Activated T-cell treated with anti-CD3 and anti-CD28 coated beads, Interleukin-2, amount 50 U/mL, for 4 hours (primary cell): ENCODE results near the gene BTBD9. TPM values are rescaled to one million over a fixed set of nuclear protein-coding genes. Genes with fewer than 3 reads are reported as not detected.

Source experiments
- ATAC-seq, 2 donors: fragments of 200-7000 bp; cut with Tn5 transposase; one replicate each; pipeline ENCODE4 v1.10.0; 2021
- DNase-seq: peaks from one replicate; pipeline ENCODE4 v3.0.0-alpha.2; 2020
- H3K27me3 Mint-ChIP-seq: one replicate; pipeline ENCODE4 v1.8.0; 2021; ENCODE audit warnings: low read depth, mixed read lengths
- H3K36me3 Mint-ChIP-seq: one replicate; pipeline ENCODE4 v1.8.0; 2022; ENCODE audit warnings: mixed read lengths; ENCODE audit not compliant: insufficient read depth
- H3K4me1 Mint-ChIP-seq: one replicate; pipeline ENCODE4 v1.8.0; 2021; ENCODE audit warnings: low read depth, mixed read lengths
- H3K4me3 Mint-ChIP-seq: one replicate; pipeline ENCODE4 v1.8.0; 2021; ENCODE audit warnings: mild to moderate bottlenecking, moderate library complexity, mixed read lengths
- H3K9me3 Mint-ChIP-seq: one replicate; pipeline ENCODE4 v1.8.0; 2021; ENCODE audit warnings: mixed read lengths
- total RNA-seq, 3 donors: library from RNA; stranded (reverse); gene quantifications; one replicate each; pipeline ENCODE4 v1.2.1, GENCODE V29; 2021

The BTBD9 gene
- total RNA-seq, 3 donors from 2014 or later, result 13.1 to 22.9 (median 15.5) TPM

DNA sequence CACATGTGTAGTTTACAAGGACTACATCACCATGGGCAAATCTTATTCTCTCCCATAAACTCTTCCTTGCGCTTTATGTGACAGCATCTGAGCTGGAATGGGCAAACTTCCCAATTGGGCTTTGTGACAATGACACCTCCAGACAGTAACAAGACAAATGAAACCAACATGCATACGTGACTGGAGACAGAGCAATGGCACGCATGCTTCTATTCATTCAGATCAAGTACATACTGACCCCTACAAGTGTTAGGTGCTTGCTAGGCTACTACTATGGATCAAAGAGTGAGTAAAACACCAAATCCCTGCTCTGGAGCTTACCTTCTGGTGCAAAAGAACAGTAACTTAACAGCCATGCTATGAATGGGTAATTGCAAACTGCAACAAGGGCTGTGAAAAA, 394.9 kb downstream of the BTBD9 start:
- peaks cover 38% of the 10 kb centered on the region for H3K36me3 Mint-ChIP-seq
- no peak for ATAC-seq
- DNase-seq, result no peak
- no peaks in the 10 kb centered on the region for H3K9me3 Mint-ChIP-seq
- H3K27me3 Mint-ChIP-seq, result no peaks in the 10 kb centered on the region
- no peaks in the 10 kb centered on the region for H3K4me1 Mint-ChIP-seq
- H3K4me3 Mint-ChIP-seq, result no peak overlapping the region

DNA sequence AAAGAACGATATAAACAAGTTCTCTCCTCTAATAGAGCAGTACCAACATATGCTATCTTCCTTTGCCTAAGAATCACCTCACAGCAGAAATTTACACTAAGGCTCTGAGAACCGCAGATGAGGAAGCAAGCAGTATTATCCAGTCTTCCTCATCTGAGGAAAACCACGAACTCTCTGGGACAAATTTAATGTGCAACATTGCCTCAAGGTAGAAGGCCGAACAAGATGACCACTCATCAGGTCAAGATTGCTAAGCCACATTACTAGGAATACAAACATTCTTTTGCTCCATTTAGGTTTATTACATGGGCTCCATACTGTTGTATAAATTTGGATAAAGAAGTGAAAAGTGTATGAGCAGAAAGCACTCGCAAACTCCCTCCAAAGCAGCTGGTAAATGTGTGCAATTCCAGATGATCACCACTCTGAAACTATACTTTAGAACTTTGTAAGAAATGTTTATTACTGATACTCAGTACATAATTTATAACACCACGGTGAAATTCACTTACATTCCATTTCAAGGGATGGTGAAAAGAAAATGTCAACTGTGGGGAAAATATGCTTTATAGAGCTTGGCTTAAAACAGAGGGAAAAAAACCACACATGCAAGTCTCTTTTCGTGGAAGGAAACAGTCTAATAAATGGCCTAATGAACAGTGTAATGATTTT, 398.4 kb downstream of the BTBD9 start:
- Mint-ChIP-seq H3K4me3 (no peak overlapping the region), H3K4me1 (no peaks in the 10 kb centered on the region), H3K36me3 (peaks cover 21% of the 10 kb centered on the region), H3K27me3 (no peaks in the 10 kb centered on the region), H3K9me3 (no peaks in the 10 kb centered on the region)
- no peak for ATAC-seq
- DNase-seq, result no peak

DNA sequence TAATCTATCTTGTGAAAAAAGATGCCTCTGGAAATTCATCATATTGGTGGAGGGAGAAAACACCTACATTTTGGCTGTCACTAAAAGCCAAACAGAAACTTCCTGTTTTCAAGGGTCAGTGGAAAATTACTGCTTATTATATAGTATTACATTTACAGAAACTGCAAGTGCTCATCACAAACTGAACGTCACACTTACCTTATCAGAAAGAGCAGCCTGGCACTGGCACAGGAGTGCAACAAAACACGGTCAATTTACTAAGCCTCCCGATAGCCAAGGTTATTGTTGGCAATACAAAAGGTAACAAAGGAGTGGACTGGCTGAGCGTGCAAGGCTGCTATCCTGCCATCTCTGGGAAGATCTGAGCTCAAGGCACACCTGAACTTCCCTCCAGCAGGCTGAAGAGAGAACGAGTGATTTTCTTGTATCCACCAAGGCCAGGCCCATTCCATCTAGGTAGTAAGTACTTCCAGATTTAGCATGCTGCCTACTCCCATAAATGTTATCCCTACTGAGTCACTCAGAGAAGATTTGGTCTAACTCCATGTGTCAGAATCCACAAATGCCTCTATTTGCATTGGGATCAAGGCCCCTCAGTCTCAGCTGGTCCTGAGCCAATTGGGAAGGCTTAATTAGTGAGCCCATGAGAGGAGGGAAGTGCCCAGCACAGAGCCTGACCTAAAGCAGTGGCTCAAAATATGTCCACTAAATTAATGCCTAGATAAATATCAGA, 399.8 kb downstream of the BTBD9 start:
- H3K9me3 Mint-ChIP-seq, result no peaks in the 10 kb centered on the region
- no peaks in the 10 kb centered on the region for H3K4me1 Mint-ChIP-seq

DNA sequence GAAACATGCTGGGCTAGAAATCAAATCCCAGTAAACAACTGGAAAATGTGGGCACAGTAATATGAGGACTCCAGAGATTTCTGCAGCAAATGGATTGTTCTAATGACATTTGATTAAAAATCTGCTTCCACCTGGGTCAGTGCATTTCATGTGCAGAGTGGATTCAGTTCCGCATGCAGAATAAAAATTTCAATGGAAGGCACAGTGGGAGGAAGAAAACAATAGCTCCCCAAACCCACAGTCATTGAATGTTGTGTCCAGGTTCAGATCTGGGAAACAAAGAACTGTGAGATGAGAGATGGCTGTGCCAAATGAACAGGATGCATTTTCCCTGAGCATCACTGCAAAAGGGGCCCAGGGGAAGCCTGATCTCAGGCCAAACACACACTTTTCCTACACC, 403.1 kb downstream of the BTBD9 start:
- no peak for DNase-seq
- Mint-ChIP-seq H3K9me3 (no peaks in the 10 kb centered on the region), H3K27me3 (no peaks in the 10 kb centered on the region), H3K4me3 (no peak overlapping the region), H3K36me3 (no peaks in the 10 kb centered on the region), H3K4me1 (no peaks in the 10 kb centered on the region)
- ATAC-seq, result no peak

More for the DNA sequence above, 399.8 kb downstream of the BTBD9 start:
- no peak overlapping the region for H3K4me3 Mint-ChIP-seq
- H3K27me3 Mint-ChIP-seq, result no peaks in the 10 kb centered on the region
- peaks cover 14% of the 10 kb centered on the region for H3K36me3 Mint-ChIP-seq
- DNase-seq (no peak), ATAC-seq (no peak)

DNA sequence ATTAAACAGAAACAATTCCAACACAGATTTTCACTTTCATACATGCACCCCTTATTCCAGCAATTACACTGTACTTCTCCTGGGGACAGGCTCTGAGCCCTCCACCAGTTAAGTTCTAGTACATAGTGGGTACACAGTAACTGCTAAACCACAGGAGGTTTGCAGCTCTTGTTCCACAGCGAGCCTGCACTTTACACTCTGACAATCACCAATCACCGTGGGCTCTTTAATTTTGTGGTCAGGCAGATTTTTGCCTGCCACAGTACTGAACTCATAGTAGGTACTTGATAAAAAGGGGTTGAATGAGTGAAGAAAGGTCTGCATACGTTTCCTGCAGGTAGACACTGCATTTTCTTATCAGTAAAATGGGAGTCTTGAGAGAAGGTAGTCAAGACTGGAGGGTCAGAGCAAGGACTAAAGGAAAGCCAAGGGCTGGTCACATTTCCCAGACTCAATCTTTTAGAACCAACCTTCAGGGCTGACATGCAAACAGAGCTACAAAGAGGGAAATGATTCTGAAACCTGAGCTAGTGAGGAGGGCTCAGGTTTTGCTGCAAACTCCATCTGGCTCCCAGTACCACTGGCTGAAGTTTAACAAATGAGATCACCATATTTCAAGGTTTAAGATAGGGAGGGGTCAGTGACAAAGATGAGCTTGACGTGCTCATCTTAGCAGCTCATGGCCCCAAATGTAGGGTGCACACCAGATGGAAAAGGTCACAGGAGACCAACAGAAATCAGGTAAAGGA, 404.6 kb downstream of the BTBD9 start:
- Mint-ChIP-seq H3K27me3 (no peaks in the 10 kb centered on the region), H3K4me3 (no peak overlapping the region), H3K36me3 (no peaks in the 10 kb centered on the region), H3K9me3 (no peaks in the 10 kb centered on the region), H3K4me1 (no peaks in the 10 kb centered on the region)
- DNase-seq (no peak), ATAC-seq (no peak)

DNA sequence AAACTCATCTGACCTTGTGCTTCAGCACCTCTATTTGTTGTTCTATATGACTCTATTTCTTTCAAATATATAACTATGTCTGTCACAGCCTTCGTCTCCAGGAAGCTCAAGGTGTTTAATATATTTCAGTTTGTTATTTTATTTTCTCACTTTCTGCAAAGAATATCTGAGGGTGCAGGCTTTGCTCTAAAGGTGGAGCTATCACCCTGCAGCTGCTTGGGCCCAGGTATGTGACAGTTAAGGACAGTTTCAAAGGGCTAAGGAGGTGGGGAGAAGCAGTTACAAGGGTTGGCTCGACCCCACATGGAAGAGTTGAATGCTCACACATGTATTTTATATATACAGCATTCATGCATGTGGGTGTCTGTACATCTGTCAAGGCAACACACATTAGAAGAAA, 405.6 kb downstream of the BTBD9 start:
- no peak overlapping the region for H3K4me3 Mint-ChIP-seq
- H3K9me3 Mint-ChIP-seq, result no peaks in the 10 kb centered on the region
- no peaks in the 10 kb centered on the region for H3K27me3 Mint-ChIP-seq
- peaks cover 4% of the 10 kb centered on the region for H3K36me3 Mint-ChIP-seq
- no peak for ATAC-seq
- H3K4me1 Mint-ChIP-seq, result no peaks in the 10 kb centered on the region
- DNase-seq, result no peak

DNA sequence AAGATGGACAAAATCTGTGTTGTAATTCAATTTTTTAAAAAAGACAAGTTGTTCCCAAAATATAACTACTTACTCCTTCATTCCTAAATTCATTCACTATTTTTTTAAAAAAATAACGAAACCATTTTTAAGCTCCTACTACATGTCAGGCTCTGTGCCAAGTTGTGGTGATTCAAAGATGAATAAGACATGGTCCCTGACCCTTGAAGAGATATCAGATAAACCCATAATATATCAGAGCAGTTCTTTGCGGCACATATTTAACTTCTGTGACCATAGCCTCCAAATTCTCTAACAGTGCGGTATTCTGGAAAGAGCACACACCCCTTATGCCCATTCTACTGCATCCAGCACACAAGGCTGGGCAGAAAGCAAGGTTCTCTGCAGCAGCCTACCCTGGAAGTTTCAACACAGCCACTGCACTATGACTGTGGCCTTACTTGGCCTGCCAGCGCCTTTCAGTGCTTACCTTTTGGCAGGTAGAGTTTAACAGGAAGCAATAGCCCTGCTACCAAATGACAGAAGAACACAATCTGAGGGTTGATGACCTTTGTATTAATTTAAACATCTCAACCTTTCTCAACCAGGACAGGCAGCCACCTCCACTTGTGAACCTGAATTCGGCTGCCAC, 406.5 kb downstream of the BTBD9 start:
- Mint-ChIP-seq H3K4me1 (no peaks in the 10 kb centered on the region), H3K36me3 (peaks cover 4% of the 10 kb centered on the region), H3K27me3 (no peaks in the 10 kb centered on the region), H3K4me3 (no peak overlapping the region), H3K9me3 (no peaks in the 10 kb centered on the region)
- DNase-seq, result no peak
- ATAC-seq, result no peak

DNA sequence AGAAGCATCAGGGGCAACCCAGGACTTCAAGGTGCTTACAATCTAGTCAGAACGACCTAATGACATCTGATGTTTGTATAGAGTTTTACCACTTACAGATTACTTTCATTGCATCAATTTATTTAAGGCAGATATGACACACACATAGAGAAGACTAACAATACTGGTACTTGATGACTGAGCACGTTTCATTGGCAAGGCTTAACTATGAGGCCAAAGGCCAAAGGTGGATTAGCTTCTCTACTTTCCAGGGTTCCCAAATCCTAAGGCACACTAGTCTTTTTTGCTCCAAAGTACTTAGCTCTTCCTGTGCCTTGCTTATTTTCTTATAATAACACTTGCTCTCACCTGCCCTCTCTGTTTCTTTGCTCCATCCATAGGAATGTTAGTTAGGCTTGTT, 414.0 kb downstream of the BTBD9 start:
- Mint-ChIP-seq H3K27me3 (no peaks in the 10 kb centered on the region), H3K36me3 (peaks cover 10% of the 10 kb centered on the region), H3K4me1 (no peaks in the 10 kb centered on the region), H3K9me3 (no peaks in the 10 kb centered on the region), H3K4me3 (no peak overlapping the region)
- DNase-seq (no peak), ATAC-seq (no peak)

DNA sequence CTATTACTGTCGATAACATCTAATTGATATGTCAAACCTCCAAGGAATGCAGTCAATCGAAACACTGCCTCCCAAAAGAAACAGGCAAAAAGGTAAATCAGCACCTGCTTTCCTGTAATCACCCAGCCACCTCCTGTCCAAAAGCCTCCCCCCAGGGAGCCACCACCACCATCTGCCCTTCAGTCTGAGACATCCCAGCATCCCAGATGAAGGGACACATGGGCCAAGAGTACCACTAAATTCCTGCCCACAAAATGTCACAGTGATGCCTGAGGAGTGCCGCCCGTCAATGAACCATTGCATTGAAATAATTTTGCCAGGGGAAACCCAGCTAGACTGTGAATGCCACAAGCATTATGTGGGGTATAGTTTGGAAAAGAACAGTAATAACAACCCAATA, 418.5 kb downstream of the BTBD9 start:
- H3K9me3 Mint-ChIP-seq, result no peaks in the 10 kb centered on the region
- no peak overlapping the region for H3K4me3 Mint-ChIP-seq
- H3K36me3 Mint-ChIP-seq, result peaks cover 6% of the 10 kb centered on the region
- no peaks in the 10 kb centered on the region for H3K27me3 Mint-ChIP-seq
- H3K4me1 Mint-ChIP-seq, result no peaks in the 10 kb centered on the region
- DNase-seq (no peak), ATAC-seq (no peak)

DNA sequence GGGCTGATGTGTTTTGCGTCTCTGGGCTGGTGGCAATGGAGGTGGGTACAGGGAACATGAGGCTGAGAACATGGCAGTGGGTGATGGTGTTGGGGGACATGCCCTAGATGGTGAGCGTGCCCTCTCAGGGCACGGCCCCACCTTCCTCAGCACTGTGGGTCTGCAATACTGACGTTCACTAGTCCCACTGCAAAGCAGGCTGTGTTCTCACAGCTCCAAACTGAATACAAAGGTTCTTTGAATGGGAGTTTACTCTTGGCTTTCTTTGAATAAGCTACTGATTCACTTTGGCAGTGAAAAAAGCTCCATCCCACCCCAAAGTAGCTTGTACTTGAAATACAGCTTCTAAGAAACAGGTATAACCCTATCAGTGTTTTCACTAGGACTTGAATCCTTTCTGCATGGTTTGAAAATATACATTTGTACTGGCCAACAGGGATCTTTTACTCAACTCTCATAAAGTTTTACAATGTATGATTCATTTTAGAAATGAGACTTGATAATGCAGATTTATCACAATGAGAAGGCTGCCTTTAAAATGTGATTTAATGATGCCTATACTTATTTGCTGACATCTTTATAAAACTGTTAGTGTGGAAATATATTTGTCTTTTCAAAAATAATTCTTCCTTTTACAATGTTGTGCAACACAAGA, 419.5 kb downstream of the BTBD9 start:
- H3K36me3 Mint-ChIP-seq, result peaks cover 6% of the 10 kb centered on the region
- H3K27me3 Mint-ChIP-seq, result no peaks in the 10 kb centered on the region
- H3K4me1 Mint-ChIP-seq, result no peaks in the 10 kb centered on the region
- ATAC-seq (no peak), DNase-seq (no peak)
- no peak overlapping the region for H3K4me3 Mint-ChIP-seq
- no peaks in the 10 kb centered on the region for H3K9me3 Mint-ChIP-seq

DNA sequence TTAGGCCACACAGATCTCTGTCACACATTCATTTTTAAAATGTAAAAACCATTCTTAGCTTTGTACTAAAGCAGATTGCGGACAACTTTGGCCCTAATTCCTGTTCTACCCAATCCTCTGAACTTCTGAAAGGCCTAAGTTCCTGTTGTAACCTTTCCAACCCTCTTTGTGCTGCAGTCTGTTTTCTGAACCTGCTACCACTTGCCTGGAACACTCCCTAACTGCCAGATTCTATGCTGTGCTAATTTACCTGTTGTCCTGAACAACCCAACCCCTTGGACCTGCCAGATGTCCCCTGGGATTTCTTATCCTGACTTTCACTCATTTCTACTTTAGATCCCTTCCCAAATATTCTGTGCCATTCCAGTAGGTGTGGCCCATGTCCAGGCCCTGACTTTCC, 421.5 kb downstream of the BTBD9 start:
- H3K36me3 Mint-ChIP-seq, result peaks cover 9% of the 10 kb centered on the region
- DNase-seq (no peak), ATAC-seq (no peak)
- no peaks in the 10 kb centered on the region for H3K27me3 Mint-ChIP-seq
- H3K4me1 Mint-ChIP-seq, result no peaks in the 10 kb centered on the region
- no peak overlapping the region for H3K4me3 Mint-ChIP-seq
- no peaks in the 10 kb centered on the region for H3K9me3 Mint-ChIP-seq

DNA sequence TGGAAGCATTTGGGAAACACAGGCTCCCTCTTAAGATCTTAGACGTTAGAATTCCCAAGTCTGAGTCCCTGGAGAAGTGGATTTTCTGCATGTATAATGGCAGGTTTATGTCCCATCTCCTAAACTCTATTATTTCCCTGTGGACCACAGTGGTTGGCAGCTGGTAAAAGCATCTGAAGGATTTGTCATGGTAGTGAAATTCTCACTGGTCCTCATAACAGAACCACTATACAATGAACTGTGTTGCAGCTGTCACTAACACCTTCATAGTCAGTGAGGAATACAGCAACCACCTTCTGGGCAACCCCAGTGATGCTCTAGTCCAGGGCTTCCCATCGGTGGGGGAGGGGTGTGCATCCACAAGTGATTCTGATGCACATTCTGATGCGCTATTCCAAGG, 423.3 kb downstream of the BTBD9 start:
- ATAC-seq (no peak), DNase-seq (no peak)
- H3K4me3 Mint-ChIP-seq, result no peak overlapping the region
- no peaks in the 10 kb centered on the region for H3K4me1 Mint-ChIP-seq
- H3K27me3 Mint-ChIP-seq, result no peaks in the 10 kb centered on the region
- H3K9me3 Mint-ChIP-seq, result no peaks in the 10 kb centered on the region
- peaks cover 9% of the 10 kb centered on the region for H3K36me3 Mint-ChIP-seq

DNA sequence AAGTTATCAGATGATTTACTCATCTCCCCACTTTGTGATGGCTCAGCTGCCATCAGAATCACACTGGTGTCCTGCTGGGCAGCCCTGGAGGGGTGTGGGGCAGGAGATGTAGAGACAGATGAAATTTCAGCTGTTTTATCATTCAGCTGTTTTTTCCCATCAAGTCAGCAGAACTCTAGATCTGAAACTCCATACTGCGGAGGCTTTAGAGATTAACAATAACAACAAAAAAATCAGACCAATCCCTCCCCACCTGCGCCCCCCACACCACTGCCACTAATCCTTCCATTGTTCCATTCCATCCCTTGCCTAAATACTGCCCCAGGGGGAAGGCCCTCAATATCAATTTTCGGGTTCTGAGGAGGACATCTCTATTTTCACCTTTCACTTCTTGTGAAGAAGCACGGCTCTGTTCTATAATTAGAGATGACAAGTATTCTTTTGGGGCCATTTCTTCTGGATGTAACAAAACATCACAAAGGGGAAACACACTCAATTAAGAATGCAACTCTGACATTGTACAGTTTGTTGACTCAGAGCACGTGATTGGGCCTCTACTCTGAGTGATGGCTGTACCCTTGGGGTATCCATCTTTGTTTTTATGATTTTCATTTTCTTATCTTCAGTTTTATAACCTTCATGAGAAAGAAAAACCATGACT, 423.9 kb downstream of the BTBD9 start:
- no peak for ATAC-seq
- peaks cover 7% of the 10 kb centered on the region for H3K36me3 Mint-ChIP-seq
- H3K4me3 Mint-ChIP-seq, result no peak overlapping the region

DNA sequence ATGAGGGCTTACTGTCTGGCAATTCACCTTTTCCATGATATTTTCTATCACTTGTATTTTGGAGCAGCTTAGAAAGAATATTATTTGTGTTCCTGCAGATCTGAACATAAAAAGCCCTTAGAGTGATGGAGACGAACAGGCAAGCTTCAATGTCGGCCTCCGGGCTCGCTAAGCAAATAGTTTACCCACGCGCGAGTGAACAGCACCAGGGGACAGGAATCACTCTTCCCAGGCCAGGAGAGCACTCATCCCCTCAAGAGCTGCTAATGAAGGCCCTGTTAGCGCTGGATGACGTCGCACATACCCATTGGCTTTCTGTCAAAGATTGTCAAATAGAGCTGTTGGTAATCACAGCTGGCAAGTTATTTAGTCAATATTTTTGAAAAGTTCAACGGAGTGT, 424.5 kb downstream of the BTBD9 start:
- no peaks in the 10 kb centered on the region for H3K27me3 Mint-ChIP-seq
- ATAC-seq (no peak), DNase-seq (no peak)
- peaks cover 7% of the 10 kb centered on the region for H3K36me3 Mint-ChIP-seq
- H3K9me3 Mint-ChIP-seq, result no peaks in the 10 kb centered on the region
- H3K4me3 Mint-ChIP-seq, result no peak overlapping the region
- H3K4me1 Mint-ChIP-seq, result peaks cover 3% of the 10 kb centered on the region

More for the DNA sequence above, 423.9 kb downstream of the BTBD9 start:
- Mint-ChIP-seq H3K9me3 (no peaks in the 10 kb centered on the region), H3K27me3 (no peaks in the 10 kb centered on the region), H3K4me1 (no peaks in the 10 kb centered on the region)
- no peak for DNase-seq
